Mammary epithelial cell (primary cell): ENCODE measurements around the gene TBC1D16.

Source experiments
- EZH2 ChIP-seq: IDR thresholded peaks from 2 replicates; pipeline ENCODE4 v1.6.1; 2012; ENCODE audit warnings: low read length, inconsistent platforms, borderline replicate concordance
- TF ChIP-seq, protein P1 (sequence below), 2 donors: IDR thresholded peaks in 1 of 2; conservative IDR thresholded peaks in 1 of 2; 2 replicates each; pipeline ENCODE4 v1.5.1; 2011 to 2012; ENCODE audit warnings: inconsistent platforms in 2 of 2, low read length in 2 of 2, mild to moderate bottlenecking in 2 of 2, control low read depth in 1 of 2, low read depth in 1 of 2; ENCODE audit not compliant: insufficient read depth in 1 of 2; ENCODE audit errors: extremely low read depth in 1 of 2

DNA sequence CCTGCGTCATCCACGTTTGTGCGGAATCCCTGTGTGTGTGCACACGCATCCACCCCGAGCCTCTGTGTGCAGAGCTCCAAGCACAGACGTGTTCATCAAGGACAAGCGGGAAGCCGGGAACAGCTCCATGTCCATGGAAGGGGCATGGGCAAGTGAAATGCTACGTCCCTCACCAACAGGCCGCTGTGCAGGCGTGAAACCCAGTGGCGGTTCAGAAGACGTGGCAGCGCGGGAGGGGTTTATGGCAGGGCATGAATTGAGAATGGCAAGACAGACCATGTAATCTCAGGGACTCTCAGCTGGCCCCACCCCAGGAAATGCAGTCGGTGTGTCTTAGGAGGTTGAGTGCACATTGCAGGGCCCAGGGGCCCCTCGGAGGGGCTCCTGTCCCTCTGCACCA, 52.7 kb downstream of the TBC1D16 start:
- TF ChIP-seq, protein P1, sequence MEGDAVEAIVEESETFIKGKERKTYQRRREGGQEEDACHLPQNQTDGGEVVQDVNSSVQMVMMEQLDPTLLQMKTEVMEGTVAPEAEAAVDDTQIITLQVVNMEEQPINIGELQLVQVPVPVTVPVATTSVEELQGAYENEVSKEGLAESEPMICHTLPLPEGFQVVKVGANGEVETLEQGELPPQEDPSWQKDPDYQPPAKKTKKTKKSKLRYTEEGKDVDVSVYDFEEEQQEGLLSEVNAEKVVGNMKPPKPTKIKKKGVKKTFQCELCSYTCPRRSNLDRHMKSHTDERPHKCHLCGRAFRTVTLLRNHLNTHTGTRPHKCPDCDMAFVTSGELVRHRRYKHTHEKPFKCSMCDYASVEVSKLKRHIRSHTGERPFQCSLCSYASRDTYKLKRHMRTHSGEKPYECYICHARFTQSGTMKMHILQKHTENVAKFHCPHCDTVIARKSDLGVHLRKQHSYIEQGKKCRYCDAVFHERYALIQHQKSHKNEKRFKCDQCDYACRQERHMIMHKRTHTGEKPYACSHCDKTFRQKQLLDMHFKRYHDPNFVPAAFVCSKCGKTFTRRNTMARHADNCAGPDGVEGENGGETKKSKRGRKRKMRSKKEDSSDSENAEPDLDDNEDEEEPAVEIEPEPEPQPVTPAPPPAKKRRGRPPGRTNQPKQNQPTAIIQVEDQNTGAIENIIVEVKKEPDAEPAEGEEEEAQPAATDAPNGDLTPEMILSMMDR (conservative IDR thresholded peaks at IDR 0.05 in 1 of 2, IDR thresholded peaks at IDR 0.05 in 1 of 2; ENCODE audit: extremely low read depth in 1 of 2, insufficient read depth in 1 of 2, low read depth in 1 of 2, low read length in 2 of 2) = no peak
- no peak for TF ChIP-seq EZH2
